Measurements from ENCODE around the gene LTBP1. TPM values are rescaled to one million over a fixed set of nuclear protein-coding genes. Genes with fewer than 3 reads are reported as not detected.

Gene LTBP1
- total and polyA plus RNA-seq, 2 experiments from 2014 or later = 15.7 to 49.8 TPM

- TF ChIP-seq ZNF462 (CRISPR knock-in tag; IDR thresholded peaks at IDR 0.05) (no peak), ETS1 (IDR thresholded peaks at IDR 0.05) (no peak), JUNB (IDR thresholded peaks at IDR 0.05; ENCODE audit: unreplicated experiment) (no peak), CREB1 (CRISPR knock-in tag; IDR thresholded peaks at IDR 0.05; ENCODE audit: low read depth) (no peak), ZNF331 (CRISPR knock-in tag; IDR thresholded peaks at IDR 0.05; ENCODE audit: low read depth) (no peak), NANOG (IDR thresholded peaks at IDR 0.05; ENCODE audit: borderline replicate concordance) (no peak), EZH2phosphoT487 (IDR thresholded peaks at IDR 0.05; ENCODE audit: unreplicated experiment) (no peak)
Observed at GRCh38 chr2:33267756-33268155, 321.0 kb downstream of the LTBP1 start (continued).

GRCh38 chr2:33268246-33268831 is 321.6 kb downstream of the LTBP1 start:
- no peak for DNase-seq (ENCODE audit: low spot score)
- peaks cover 25% of the 10 kb centered on the region for H3K9me3 Mint-ChIP-seq
- no peaks in the 10 kb centered on the region for H3K9me2 ChIP-seq (ENCODE audit: insufficient read depth)
- TF ChIP-seq POLR2AphosphoS5 (IDR thresholded peaks at IDR 0.05; ENCODE audit: low read depth) (no peak), EZH2phosphoT487 (IDR thresholded peaks at IDR 0.05; ENCODE audit: unreplicated experiment) (no peak), ETS1 (IDR thresholded peaks at IDR 0.05) (no peak)
- H3K4me1 Mint-ChIP-seq = no peaks in the 10 kb centered on the region
- H4K20me1 ChIP-seq (replicated peaks; ENCODE audit: insufficient read depth) = no peaks in the 10 kb centered on the region
- H3K4me1 ChIP-seq (ENCODE audit: insufficient read depth) = no peaks in the 10 kb centered on the region
- no peak overlapping the region for H3K4me3 ChIP-seq
- H3K27ac Mint-ChIP-seq = no peak overlapping the region
- no peaks in the 10 kb centered on the region for H3K27me3 ChIP-seq (ENCODE audit: insufficient read depth)
- no peak overlapping the region for H3K4me3 Mint-ChIP-seq
- H3K27me3 Mint-ChIP-seq (ENCODE audit: insufficient read depth, low read depth, poor library complexity) = no peaks in the 10 kb centered on the region
- H3K36me3 ChIP-seq (ENCODE audit: insufficient read depth) = 0 out of 2 replicates have a peak, but pooled peaks cover 6% of the 10 kb centered on the region
- no peaks in the 10 kb centered on the region for H3F3A ChIP-seq (replicated peaks; ENCODE audit: low read depth)
- no peak for ATAC-seq
- H3K36me3 Mint-ChIP-seq (ENCODE audit: low read depth) = peaks cover 33% of the 10 kb centered on the region
- H3K27ac ChIP-seq (ENCODE audit: low read depth) = no peak overlapping the region
- no peak overlapping the region for H3K4me2 ChIP-seq
- H3K79me2 ChIP-seq (replicated peaks; ENCODE audit: insufficient read depth) = no peaks in the 10 kb centered on the region
- H2AFZ ChIP-seq = no peak overlapping the region

Data from GM23338 (cell line).